Measurements from ENCODE around the gene MYL10.

- no peak for TF ChIP-seq CTCF (IDR thresholded peaks at IDR 0.05; ENCODE audit: low read depth, low read length, poor library complexity, severe bottlenecking)
- no peak for TF ChIP-seq EZH2phosphoT487 (IDR thresholded peaks at IDR 0.05; ENCODE audit: borderline replicate concordance, low read length)
Measured at GRCh38 chr7:101588131-101588935, 40.8 kb downstream of the MYL10 start.
